ENCODE measurements around the gene TIMM50. TPM values are rescaled to one million over a fixed set of nuclear protein-coding genes. Genes with fewer than 3 reads are reported as not detected.

The TIMM50 gene
- total and polyA plus RNA-seq, 2 of the 8 experiments (the other 6 are each of a cell fraction or from before 2014, with no cell fraction given), result 155 to 187 TPM

- TF ChIP-seq, protein P1, sequence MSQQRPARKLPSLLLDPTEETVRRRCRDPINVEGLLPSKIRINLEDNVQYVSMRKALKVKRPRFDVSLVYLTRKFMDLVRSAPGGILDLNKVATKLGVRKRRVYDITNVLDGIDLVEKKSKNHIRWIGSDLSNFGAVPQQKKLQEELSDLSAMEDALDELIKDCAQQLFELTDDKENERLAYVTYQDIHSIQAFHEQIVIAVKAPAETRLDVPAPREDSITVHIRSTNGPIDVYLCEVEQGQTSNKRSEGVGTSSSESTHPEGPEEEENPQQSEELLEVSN (IDR thresholded peaks at IDR 0.05), result peak; percentile 54
- TF ChIP-seq CHD2 (IDR thresholded peaks at IDR 0.05; ENCODE audit: low read length), result 0 out of 2 replicates have a peak, but pooled peaks have one; percentile 13
- TF ChIP-seq CTBP2 (IDR thresholded peaks at IDR 0.05; ENCODE audit: borderline replicate concordance, insufficient read depth, insufficient read length, low read length), result no peak
- TF ChIP-seq POLR2A (IDR thresholded peaks at IDR 0.05; ENCODE audit: control extremely low read depth in 1 of 2, low read depth in 2 of 2, low read length in 2 of 2), result peak; percentile 98 to 100
- TF ChIP-seq CBX5 (IDR thresholded peaks at IDR 0.05; ENCODE audit: low read depth, low read length), result no peak
- TF ChIP-seq EZH2 (IDR thresholded peaks at IDR 0.05; ENCODE audit: low read depth, low read length, severe bottlenecking), result no peak
- no peak for TF ChIP-seq EP300 (IDR thresholded peaks at IDR 0.05; ENCODE audit: borderline replicate concordance in 1 of 2, low read depth in 2 of 2, low read length in 2 of 2)
- peak; percentile 46 to 91; a peak in 2 of 4 replicates for TF ChIP-seq SIN3A (conservative IDR thresholded peaks at IDR 0.05 in 1 of 2, IDR thresholded peaks at IDR 0.05 in 1 of 2; ENCODE audit: low read depth in 1 of 2, low read length in 2 of 2)
- TF ChIP-seq CHD1 (IDR thresholded peaks at IDR 0.05; ENCODE audit: low read depth, low read length), result no peak; the same call in 1 of the 2 replicates
- TF ChIP-seq TEAD4 (IDR thresholded peaks at IDR 0.05; ENCODE audit: low read depth, low read length), result no peak
- no peak for TF ChIP-seq SP2 (IDR thresholded peaks at IDR 0.05; ENCODE audit: low read length)
- no peak for TF ChIP-seq NANOG (IDR thresholded peaks at IDR 0.05; ENCODE audit: insufficient read depth, low read depth, low read length, poor library complexity, severe bottlenecking)
- no peak for TF ChIP-seq SIRT6 (IDR thresholded peaks at IDR 0.05; ENCODE audit: low read length)
- no peak for TF ChIP-seq KDM1A (IDR thresholded peaks at IDR 0.05; ENCODE audit: borderline replicate concordance, low read length)
- no peak for TF ChIP-seq HDAC2 (IDR thresholded peaks at IDR 0.05; ENCODE audit: borderline replicate concordance in 1 of 2, low read depth in 2 of 2, low read length in 2 of 2)
- TF ChIP-seq ASH2L (IDR thresholded peaks at IDR 0.05; ENCODE audit: low read length), result no peak
- TF ChIP-seq RBBP5 (IDR thresholded peaks at IDR 0.05; ENCODE audit: borderline replicate concordance, low read depth, low read length), result no peak
- TF ChIP-seq SRF (IDR thresholded peaks at IDR 0.05; ENCODE audit: low read depth, low read length), result no peak
- peak; percentile 12; the same call in 1 of the 2 replicates for TF ChIP-seq YY1 (IDR thresholded peaks at IDR 0.05; ENCODE audit: low read depth, low read length)
- no peak for TF ChIP-seq ATF2 (IDR thresholded peaks at IDR 0.05; ENCODE audit: low read length)
These were observed 44.9 kb upstream of the TIMM50 start, which contains the start of gene RPS16 (continued) for GRCh38 chr19:39435499-39436349.

Measured in H1 (cell line).